Mucosa of descending colon (tissue), 3 donors: ENCODE data around the gene ACIN1. TPM values are rescaled to one million over a fixed set of nuclear protein-coding genes. Genes with fewer than 3 reads are reported as not detected.

Source experiments
- ATAC-seq: fragments of 200-7000 bp; cut with Tn5 transposase; one replicate; pipeline ENCODE4 v1.9.1; 2020; ENCODE audit warnings: mild to moderate bottlenecking, moderate library complexity
- DNase-seq, 3 donors: peaks; one replicate each; pipeline ENCODE4 v3.0.0-alpha.2; 2020
- H3K36me3 ChIP-seq: fragments of 200-600 bp; one replicate; pipeline ENCODE4 v1.8.0; 2021; ENCODE audit warnings: low read depth, mild to moderate bottlenecking
- H3K4me1 ChIP-seq: fragments of 200-600 bp; one replicate; pipeline ENCODE4 v1.8.0; 2021; ENCODE audit warnings: low read depth, mild to moderate bottlenecking
- H3K4me3 ChIP-seq: fragments of 200-600 bp; one replicate; pipeline ENCODE4 v1.8.0; 2021; ENCODE audit warnings: mild to moderate bottlenecking
- H3K9me3 ChIP-seq: fragments of 200-600 bp; one replicate; pipeline ENCODE4 v1.8.0; 2021; ENCODE audit warnings: mild to moderate bottlenecking
- CTCF ChIP-seq: fragments of 200-600 bp; IDR thresholded peaks from one replicate; pipeline ENCODE4 v1.8.0; 2022; ENCODE audit warnings: antibody characterized with exemption, mild to moderate bottlenecking
- intact Hi-C, 2 donors: fragments of 100-400 bp; cut with DNase I in 1 of 2; cut with micrococcal nuclease in 1 of 2; formaldehyde crosslinking; loops; one replicate each; pipeline versions ENCODE4 v1.11.0 to v1.11.1; 2022; cut with DNase I, micrococcal nuclease
- total RNA-seq, 3 donors: library from RNA; stranded (reverse); fragmentation: NEBNext Ultra II Directional in 2 of 3; extraction: Animal tissue kit (Norgen Biotek cat#: 25700) in 2 of 3; gene quantifications; one replicate each; pipeline versions ENCODE4 v1.2.1 to v1.2.4, GENCODE V29; 2021 to 2023
- donor health status: DM: no; HTN: no; CAD: no; lungs with moderate emphysema.
- donor health status: DM: no; HTN: no; CAD: no.
- donor health status: DM: no; HTN: yes; CAD: no.

Gene ACIN1
- total RNA-seq, 3 donors from 2014 or later, result 143 to 172 (median 170) TPM

GRCh38 chr14:23071921-23072539 is 22.9 kb downstream of the ACIN1 start:
- Histone ChIP-seq H3K4me1 (peaks cover 27% of the 10 kb centered on the region), H3K36me3 (peaks cover 12% of the 10 kb centered on the region), H3K4me3 (no peak overlapping the region), H3K9me3 (no peaks in the 10 kb centered on the region)
- intact Hi-C loops, result no loop called here
- DNase-seq, result no peak
- peak; percentile 59 for ATAC-seq
- no peak for TF ChIP-seq CTCF

GRCh38 chr14:23071244-23071920 is 23.6 kb downstream of the ACIN1 start:
- TF ChIP-seq CTCF, result no peak
- ATAC-seq, result peak; percentile 93
- peaks cover 15% of the 10 kb centered on the region for H3K36me3 ChIP-seq
- H3K9me3 ChIP-seq, result no peaks in the 10 kb centered on the region
- DNase-seq, result peak; percentile 84 to 87 (median 86)
- peaks cover 27% of the 10 kb centered on the region for H3K4me1 ChIP-seq
- H3K4me3 ChIP-seq, result peak overlapping the region; percentile 12
- intact Hi-C loops, result no loop called here

- Histone ChIP-seq H3K9me3 (no peaks in the 10 kb centered on the region), H3K4me1 (peaks cover 27% of the 10 kb centered on the region), H3K36me3 (peaks cover 11% of the 10 kb centered on the region), H3K4me3 (no peak overlapping the region)
- no peak for TF ChIP-seq CTCF
- DNase-seq (no peak), ATAC-seq (no peak)
- intact Hi-C loops, result no loop called here
Measured at GRCh38 chr14:23070262-23071129, 24.4 kb downstream of the ACIN1 start.

GRCh38 chr14:23069413-23069806 is 25.5 kb downstream of the ACIN1 start:
- Histone ChIP-seq H3K4me1 (peaks cover 27% of the 10 kb centered on the region), H3K4me3 (no peak overlapping the region), H3K36me3 (peaks cover 11% of the 10 kb centered on the region), H3K9me3 (no peaks in the 10 kb centered on the region)
- ATAC-seq (no peak), DNase-seq (no peak)
- intact Hi-C loops, result no loop called here
- no peak for TF ChIP-seq CTCF

GRCh38 chr14:23068789-23069412 is 26.0 kb downstream of the ACIN1 start:
- Histone ChIP-seq H3K36me3 (peaks cover 11% of the 10 kb centered on the region), H3K9me3 (no peaks in the 10 kb centered on the region), H3K4me1 (peaks cover 27% of the 10 kb centered on the region), H3K4me3 (no peak overlapping the region)
- peak; percentile 96 for TF ChIP-seq CTCF
- intact Hi-C loops, result no loop called here
- peak in 2 of 3 donors; percentile 73 to 91 for DNase-seq
- peak; percentile 87 for ATAC-seq
